ENCODE measurements around the gene PIK3C2G. TPM values are rescaled to one million over a fixed set of nuclear protein-coding genes. Genes with fewer than 3 reads are reported as not detected.

The PIK3C2G gene
- polyA plus RNA-seq, 3 donors = not detected

DNA sequence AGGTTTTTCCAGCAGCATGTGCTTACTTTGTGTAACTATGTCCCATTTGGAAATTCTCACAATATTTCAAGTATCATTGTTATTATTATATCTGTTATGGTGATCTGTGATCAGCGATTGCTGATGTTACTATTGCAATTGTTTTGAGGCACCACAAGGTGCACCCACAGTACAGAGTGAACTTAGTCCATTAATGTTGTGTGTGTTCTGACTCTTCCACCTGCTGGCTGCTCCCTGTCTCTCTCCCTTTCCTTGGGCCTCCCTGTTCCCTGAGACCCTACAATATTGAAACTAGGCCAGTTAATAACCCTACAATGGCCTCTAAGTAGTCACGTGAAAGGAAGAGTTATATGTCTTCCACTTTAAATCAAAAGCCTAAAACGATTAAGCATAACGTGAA, 153.9 kb downstream of the PIK3C2G start:
- H3K36me3 Mint-ChIP-seq = no peaks in the 10 kb centered on the region
- Histone ChIP-seq H4K20me1 (ENCODE audit: insufficient read depth, low read length) (no peaks in the 10 kb centered on the region), H3K79me2 (ENCODE audit: insufficient read depth, low read length) (no peaks in the 10 kb centered on the region), H3K36me3 (replicated peaks in 1 of 2; ENCODE audit: control insufficient read depth in 1 of 2, insufficient read depth in 2 of 2, low read length in 2 of 2) (no peaks in the 10 kb centered on the region), H3K4me2 (replicated peaks; ENCODE audit: extremely low read depth, low read length, poor library complexity, severe bottlenecking) (no peak overlapping the region), H3K4me1 (ENCODE audit: control insufficient read depth in 1 of 2, insufficient read depth in 2 of 2, low read length in 2 of 2) (no peaks in the 10 kb centered on the region), H3K9me3 (replicated peaks in 1 of 2; ENCODE audit: control insufficient read depth in 1 of 2, insufficient read depth in 1 of 2, low read length in 2 of 2) (no peaks in the 10 kb centered on the region), H3K27ac (ENCODE audit: low read depth in 1 of 2, low read length in 2 of 2) (no peak overlapping the region), H2AFZ (ENCODE audit: insufficient read depth, low read depth, low read length, poor library complexity, severe bottlenecking) (no peak overlapping the region), H3K4me3 (replicated peaks in 1 of 3; ENCODE audit: low read depth in 2 of 3, low read length in 3 of 3) (no peak overlapping the region), H3K9ac (ENCODE audit: insufficient read depth, low read length, poor library complexity, severe bottlenecking) (no peak overlapping the region), H3K27me3 (ENCODE audit: control insufficient read depth in 2 of 2, insufficient read depth in 2 of 2, low read length in 2 of 2) (no peaks in the 10 kb centered on the region)
- no peak overlapping the region for H3K4me3 Mint-ChIP-seq
- H3K27ac Mint-ChIP-seq = no peak overlapping the region
- H3K4me1 Mint-ChIP-seq = no peaks in the 10 kb centered on the region
- DNase-seq = no peak
- intact Hi-C loops (cut with micrococcal nuclease) = no loop called here
- H3K9me3 Mint-ChIP-seq = peaks cover 0 to 4% (median 0%) of the 10 kb centered on the region in 7 donors
- TF ChIP-seq, protein P1, sequence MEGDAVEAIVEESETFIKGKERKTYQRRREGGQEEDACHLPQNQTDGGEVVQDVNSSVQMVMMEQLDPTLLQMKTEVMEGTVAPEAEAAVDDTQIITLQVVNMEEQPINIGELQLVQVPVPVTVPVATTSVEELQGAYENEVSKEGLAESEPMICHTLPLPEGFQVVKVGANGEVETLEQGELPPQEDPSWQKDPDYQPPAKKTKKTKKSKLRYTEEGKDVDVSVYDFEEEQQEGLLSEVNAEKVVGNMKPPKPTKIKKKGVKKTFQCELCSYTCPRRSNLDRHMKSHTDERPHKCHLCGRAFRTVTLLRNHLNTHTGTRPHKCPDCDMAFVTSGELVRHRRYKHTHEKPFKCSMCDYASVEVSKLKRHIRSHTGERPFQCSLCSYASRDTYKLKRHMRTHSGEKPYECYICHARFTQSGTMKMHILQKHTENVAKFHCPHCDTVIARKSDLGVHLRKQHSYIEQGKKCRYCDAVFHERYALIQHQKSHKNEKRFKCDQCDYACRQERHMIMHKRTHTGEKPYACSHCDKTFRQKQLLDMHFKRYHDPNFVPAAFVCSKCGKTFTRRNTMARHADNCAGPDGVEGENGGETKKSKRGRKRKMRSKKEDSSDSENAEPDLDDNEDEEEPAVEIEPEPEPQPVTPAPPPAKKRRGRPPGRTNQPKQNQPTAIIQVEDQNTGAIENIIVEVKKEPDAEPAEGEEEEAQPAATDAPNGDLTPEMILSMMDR (IDR thresholded peaks at IDR 0.05) = no peak
- WGBS (ENCODE audit: insufficient coverage) = 93% methylated on average over 3 of the region's 4 CpGs
- H3K27me3 Mint-ChIP-seq (ENCODE audit: low read depth in 3 of 3) = peaks cover 0 to 2% (median 0%) of the 10 kb centered on the region in 3 donors

DNA sequence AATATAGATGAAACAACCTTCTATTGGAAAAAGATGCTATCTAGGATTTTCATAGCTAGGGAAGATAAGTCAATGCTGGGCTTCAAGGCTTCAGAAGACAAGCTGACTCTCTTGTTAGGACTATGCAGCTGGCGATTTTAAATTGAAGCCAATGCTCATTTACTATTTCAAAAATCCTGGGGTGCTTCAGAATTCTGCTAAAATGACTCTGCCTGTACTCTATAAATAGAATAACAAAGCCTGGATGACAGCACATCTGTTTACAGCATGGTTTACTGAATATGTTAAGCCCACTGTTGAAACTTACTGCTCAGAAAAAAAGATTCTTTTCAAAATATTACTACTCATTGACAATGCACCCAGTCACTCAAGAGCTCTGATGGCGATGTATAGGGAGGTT, 155.1 kb downstream of the PIK3C2G start:
- Histone ChIP-seq H3K9me3 (replicated peaks in 1 of 2; ENCODE audit: control insufficient read depth in 1 of 2, insufficient read depth in 1 of 2, low read length in 2 of 2) (no peaks in the 10 kb centered on the region), H3K27me3 (ENCODE audit: control insufficient read depth in 2 of 2, insufficient read depth in 2 of 2, low read length in 2 of 2) (no peaks in the 10 kb centered on the region), H3K36me3 (replicated peaks in 1 of 2; ENCODE audit: control insufficient read depth in 1 of 2, insufficient read depth in 2 of 2, low read length in 2 of 2) (no peaks in the 10 kb centered on the region), H3K4me3 (replicated peaks in 1 of 3; ENCODE audit: low read depth in 2 of 3, low read length in 3 of 3) (no peak overlapping the region), H3K27ac (ENCODE audit: low read depth in 1 of 2, low read length in 2 of 2) (no peak overlapping the region), H3K9ac (ENCODE audit: insufficient read depth, low read length, poor library complexity, severe bottlenecking) (no peak overlapping the region), H3K4me2 (replicated peaks; ENCODE audit: extremely low read depth, low read length, poor library complexity, severe bottlenecking) (no peak overlapping the region), H3K4me1 (ENCODE audit: control insufficient read depth in 1 of 2, insufficient read depth in 2 of 2, low read length in 2 of 2) (no peaks in the 10 kb centered on the region), H2AFZ (ENCODE audit: insufficient read depth, low read depth, low read length, poor library complexity, severe bottlenecking) (no peak overlapping the region), H3K79me2 (ENCODE audit: insufficient read depth, low read length) (no peaks in the 10 kb centered on the region), H4K20me1 (ENCODE audit: insufficient read depth, low read length) (no peaks in the 10 kb centered on the region)
- Mint-ChIP-seq H3K9me3 (peaks cover 0 to 4% (median 0%) of the 10 kb centered on the region in 7 donors), H3K27ac (no peak overlapping the region), H3K4me3 (no peak overlapping the region), H3K27me3 (ENCODE audit: low read depth in 3 of 3) (peaks cover 0 to 2% (median 0%) of the 10 kb centered on the region in 3 donors), H3K36me3 (no peaks in the 10 kb centered on the region), H3K4me1 (no peaks in the 10 kb centered on the region)
- TF ChIP-seq, protein P1 (IDR thresholded peaks at IDR 0.05) = no peak
- no peak for DNase-seq
- intact Hi-C loops (cut with micrococcal nuclease) = no loop called here
- no CpG with 5 or more reads among the region's 2 CpGs for whole genome bisulfite sequencing (ENCODE audit: insufficient coverage)

All from CD14-positive monocyte (primary cell).